SHP77 (cell line): ENCODE data around the gene RHOA.
"Not testable (repeated sequence)": the region's sequence is repeated elsewhere in the genome, so short reads cannot be mapped to it uniquely, and the experiment has no call there.

Experiments used
- DNase-seq, 2 experiments: peaks; one replicate each; lab custom pipeline; 2025; lab: John Stamatoyannopoulos, UW

The RHOA gene

DNA sequence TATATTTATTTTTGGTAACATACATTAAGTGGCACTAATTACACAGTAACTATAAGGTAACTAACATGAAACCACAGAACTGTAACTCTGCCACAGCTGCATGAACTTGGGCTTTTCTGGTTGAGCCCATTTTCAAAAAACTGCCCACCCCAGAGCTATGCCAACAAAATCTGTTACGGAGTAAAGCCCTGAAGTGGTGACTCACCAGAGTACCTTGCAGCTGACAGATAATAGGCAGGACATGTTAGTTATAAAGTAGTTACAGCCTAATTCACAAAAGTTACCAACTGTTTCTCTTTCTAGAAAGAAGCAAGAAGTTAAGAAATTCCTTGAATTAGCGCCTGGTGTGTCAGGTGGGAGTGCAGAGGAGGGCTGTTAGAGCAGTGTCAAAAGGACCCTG is 52.2 kb downstream of the RHOA start:
- DNase-seq: no peak

DNA sequence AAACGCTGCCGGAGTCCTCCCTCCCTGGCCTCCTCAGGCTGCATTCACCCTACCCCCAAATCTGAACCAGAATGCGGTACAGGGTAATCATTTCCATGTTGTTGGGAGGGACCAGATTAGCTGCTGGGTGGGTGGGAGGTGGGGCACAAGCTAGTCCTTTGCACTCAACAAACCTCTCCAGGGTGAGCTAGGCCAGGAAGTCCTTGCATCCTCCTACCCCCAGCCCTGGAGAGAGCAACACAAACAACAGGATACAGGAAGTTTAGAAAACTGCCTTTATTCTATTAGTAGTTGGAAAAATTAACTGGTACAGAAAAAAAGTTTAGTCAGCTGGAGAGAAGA is 52.9 kb downstream of the RHOA start:
- peak in 1 of 2 experiments; percentile 57 for DNase-seq

DNA sequence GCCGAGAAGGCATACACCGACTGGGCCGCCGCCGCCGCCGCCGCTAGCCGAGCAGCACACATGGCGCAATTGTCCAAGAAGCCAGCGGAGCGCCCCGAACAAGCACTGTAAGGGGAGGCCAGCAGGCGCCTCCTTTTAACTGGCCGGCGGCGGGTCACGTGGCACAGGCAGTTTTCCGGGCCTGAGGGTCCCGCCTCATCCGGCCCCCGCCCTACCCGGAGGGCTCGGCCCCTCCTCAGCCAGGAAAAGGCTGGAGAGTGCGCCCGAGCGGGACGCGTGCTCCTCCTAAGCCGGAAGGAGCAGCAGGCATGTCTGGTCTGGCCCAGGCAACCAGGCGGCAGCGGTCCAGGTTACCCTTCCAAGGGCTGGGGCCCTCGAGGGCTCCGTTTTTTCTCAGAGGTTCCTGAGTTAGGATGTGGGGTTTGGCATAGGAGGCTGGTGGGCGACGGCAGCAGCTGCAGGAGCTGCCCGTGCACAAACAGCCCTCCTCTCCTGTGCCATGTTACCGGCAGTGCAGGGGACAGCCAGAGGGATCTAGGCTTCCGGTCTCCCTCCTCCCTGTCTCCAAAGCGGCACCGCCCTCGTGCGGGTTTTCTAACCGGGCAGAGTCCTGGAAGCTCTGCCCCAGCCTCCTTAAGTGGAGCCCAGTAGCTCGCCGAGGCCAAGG is 53.4 kb downstream of the RHOA start, which contains the start of gene GPX1:
Gene GPX1 (minus strand): TSS at position 137 of the 667 bp plus-strand sequence. CDS start 75 bp downstream, at position 62.
- DNase-seq: peak; percentile 94 to 96

DNA sequence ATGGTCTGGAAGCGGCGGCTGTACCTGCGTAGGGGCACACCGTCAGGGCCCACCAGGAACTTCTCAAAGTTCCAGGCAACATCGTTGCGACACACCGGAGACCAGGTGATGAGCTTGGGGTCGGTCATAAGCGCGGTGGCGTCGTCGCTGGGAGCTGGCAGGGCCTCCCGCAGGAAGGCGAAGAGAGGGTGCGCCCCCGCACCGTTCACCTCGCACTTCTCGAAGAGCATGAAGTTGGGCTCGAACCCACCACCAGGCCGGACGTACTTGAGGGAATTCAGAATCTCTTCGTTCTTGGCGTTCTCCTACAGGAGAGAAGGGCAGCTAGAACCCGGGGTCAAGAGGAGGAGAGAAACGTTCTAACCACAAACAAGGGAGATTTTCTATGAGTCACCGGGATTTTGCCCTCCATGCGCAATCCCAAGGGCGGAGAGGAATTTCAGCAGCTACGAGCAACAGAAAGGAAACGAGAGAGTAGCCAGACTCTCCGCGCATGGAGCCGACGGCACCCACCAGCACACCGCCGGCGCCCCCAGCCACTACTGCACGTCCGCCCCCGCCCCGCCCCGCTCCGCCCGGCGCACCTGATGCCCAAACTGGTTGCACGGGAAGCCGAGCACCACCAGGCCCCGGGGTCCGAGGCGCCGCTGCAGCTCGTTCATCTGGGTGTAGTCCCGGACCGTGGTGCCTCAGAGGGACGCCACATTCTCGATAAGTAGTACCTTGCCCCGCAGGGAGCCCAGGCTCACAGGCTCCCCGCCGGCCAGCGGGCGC is 54.1 kb downstream of the RHOA start:
- DNase-seq: not testable (repeated sequence)

DNA sequence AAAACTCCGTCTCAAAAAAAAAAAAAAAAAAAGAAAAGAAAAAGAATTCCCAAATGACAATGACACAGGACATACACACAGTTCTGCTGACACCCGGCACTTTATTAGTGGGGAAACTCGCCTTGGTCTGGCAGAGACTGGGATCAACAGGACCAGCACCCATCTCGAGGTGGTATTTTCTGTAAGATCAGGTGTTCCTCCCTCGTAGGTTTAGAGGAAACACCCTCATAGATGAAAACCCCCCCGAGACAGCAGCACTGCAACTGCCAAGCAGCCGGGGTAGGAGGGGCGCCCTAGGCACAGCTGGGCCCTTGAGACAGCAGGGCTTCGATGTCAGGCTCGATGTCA is 54.7 kb downstream of the RHOA start:
- DNase-seq: not testable (repeated sequence)

DNA sequence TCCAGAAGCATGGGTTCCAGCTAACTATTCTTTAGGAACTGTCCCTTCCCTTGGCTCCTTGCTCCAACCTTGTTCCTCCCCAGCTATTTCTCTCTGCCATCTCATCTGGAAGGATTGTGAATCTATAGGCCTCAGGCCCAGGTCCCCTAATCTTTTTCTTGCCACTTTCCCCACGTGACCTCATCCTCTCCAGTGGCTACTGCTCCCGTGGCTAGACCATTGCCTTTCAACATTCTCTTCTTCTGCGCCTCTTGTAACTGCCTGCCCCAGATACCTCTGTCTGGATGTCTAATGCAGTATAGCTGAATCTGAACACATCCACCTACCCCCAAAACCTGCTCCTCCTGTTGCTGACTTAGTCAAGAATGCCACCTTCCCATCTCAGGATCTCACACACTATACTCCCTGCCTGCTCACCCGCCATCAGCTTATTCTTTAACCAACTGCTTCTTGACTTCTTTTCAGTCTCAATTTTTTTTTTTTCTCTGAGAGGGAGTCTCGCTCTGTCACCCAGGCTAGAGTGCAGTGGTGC is 58.8 kb downstream of the RHOA start:
- DNase-seq: no peak

DNA sequence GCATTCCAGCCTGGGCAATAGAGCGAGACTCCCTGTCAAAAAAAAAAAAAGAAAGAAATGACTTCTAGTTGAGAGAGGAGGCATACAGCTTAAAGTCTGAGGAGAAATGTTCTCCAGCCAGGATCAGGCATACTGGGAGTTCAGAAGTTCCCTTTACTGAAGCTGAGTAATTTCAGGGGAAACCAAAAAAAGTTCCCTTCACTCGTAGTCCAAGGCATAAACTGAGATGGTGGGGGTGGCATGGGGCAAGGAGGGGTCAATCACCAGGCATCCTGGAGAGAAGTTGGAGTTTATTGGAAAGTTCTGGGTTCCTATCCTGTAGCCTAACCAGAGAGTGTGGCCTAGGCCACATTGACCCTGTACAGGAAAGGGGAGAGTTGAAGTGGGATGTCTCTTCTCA is 59.5 kb downstream of the RHOA start:
- no peak for DNase-seq

DNA sequence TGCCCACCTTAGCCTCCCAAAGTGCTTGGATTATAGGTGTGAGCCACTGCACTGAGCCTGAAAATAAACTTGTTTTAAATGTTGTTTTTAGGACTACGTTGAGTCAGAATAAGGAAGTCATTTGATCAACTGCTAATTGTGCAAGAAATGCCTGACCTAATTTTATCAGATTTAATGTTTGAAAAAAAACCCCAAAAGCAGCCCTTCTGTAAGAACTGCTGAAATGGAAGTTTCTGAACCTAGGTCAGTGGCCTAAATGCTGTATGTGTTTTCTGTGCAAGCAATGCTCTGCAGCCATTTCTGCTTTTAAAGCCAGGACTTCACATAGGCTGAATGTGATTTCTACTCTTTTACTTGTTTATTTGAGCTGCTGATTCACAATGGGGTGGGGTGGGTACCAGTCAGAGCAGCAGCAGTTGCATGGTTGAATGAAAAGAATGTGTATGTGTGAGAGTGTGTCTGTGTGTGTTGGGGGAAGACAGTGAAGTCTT is 60.2 kb downstream of the RHOA start:
- no peak for DNase-seq

DNA sequence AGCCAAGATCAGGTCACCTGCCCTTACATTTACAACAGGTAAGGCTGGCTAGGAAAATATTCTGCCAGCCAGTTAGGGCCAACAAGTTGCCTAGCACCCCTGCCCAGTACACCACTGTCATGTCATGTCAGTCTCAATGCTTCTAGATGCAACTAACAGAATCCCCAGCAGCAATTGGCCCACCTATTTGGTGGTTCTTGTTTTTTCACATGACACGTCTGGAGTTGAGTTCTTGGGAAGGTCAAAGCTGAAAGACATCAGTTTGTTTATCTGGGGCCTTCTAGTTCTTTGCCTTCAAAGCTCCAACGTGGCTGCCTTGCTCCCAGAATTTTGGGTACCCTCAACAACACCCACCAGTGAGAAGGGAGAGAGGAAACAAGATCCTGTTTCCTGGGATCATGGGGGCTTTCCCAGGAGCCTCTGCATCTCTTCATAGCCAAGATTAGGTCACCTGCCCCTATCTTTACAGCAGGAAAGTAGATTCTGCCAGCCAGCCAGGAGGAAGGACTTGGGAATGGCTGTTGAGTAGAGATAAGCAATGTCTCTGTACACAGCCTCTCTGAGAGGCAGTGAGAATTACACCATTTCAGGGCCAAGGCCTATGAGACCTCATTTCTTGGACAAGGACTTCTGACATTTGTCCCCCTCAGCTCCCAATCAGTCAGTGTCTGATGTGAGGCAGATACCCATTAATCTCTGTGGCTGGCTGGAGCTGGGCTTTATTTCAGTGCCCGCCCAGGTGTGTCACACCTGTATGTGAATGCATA is 62.2 kb downstream of the RHOA start:
- DNase-seq: no peak

DNA sequence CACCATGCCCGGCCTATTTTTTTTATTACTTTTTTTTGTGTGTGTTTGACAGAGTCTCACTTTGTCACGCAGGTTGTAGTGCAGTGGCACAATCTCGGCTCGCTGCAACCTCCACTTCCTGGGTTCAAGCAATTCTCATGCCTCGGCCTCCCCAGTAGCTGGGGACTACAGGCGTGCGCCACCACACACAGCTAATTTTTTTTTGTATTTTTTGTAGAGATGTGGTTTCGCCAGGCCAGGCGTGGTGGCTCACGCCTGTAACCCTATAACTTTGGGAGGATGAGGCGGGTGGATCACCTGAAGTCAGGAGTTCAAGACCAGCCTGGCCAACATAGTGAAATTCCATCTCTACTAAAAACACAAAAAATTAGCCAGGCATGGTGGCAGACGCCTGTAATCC is 63.4 kb downstream of the RHOA start:
- DNase-seq: not testable (repeated sequence)

DNA sequence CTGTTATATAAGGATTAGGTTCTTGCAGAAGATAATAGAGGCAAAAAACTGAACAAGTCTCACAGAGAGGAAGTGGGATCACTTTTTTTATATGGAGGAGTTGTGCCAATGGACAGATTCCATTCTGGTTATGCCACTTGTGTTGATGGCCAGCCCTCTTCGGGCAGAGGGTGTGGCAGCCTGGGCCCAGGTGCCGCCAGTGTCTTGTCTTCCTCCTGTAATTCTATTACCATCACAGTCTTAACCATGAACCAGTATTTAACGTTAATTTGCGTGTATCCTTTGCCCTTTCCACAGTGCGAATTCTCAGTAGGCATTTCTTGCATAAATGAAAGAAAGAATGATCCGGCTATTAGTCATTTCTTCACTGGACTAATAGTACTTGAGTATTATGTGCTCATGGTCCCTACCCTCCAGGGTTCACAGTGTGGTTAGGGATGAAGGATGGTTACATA is 65.0 kb downstream of the RHOA start:
- no peak for DNase-seq

DNA sequence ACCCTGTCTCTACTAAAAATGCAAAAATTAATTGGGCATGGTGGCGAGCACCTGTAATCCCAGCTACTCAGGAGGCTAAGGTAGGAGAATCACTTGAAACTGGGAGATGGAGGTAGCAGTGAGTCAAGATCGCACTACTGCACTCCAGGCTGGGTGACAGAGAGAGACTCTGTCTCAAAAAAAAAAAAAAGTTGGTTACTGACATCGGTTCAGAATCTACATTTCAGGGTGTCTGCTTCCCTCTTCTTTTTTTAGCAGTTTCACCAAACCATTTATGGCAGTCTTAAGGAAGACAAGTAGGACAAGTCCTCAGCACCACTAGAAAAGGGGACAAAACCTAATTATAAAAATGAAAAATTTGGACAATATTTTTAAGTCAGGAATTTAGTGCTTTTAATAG is 68.6 kb downstream of the RHOA start:
- no peak for DNase-seq

DNA sequence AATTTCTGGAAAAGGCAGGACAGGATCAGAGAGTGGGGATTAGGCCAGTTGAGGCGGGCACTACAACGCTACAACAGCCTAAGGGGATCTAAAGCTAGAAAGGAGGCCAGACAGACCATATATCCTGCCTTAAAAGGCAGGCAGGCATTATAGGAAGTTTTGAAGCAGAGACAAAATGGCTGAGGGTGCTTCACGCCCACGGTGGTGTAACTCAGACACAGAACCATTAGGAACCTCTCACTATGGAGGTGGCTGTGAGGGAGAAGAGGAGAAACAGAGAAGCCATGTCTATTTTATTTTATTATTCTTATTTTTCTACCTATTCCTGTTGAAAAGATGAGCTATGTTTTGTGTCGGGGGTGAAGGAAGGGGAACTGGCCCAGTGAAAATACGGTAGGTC is 69.8 kb downstream of the RHOA start:
- DNase-seq: no peak

DNA sequence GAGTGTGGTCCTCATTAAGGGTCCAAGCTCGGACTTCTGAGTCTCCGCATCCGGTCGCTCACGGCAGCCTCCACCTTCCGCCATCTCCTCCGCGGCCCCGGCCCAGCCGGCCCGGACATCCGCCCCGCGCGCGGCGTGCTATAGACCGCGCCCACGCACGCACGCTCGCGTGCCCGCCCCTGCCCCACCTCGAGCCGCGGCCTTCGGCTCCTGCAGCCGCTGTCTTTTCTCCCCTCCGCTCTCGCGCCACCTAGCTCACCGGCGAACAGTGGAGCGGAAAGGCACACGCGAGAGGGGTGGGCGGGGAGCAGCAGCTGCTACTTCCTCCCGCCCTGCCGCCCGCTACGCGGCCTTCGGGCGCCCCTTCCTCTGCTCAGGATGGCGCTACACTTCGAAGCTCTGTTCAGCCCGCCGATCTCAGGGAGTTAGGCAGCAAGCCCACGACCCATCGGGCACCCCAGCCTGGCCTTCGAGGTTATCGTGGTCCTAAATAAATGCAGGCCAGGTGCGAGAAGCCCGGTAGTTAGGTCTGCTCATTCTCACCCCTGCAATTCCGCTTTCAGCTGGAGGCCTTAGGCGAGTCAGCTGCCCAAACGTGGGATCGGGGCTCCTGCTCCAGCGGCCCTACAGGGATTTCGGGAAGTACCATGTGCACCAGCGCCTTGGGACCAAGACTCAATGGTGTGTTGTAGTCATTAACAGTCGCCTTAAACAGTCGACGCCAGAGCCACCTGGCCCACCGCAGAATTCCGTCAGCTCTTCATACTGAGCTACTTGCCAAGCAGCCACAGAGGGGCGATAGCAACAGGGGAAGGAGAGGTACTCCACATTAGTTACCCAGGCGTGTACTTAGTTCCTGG is 71.6 kb downstream of the RHOA start, which contains the start of gene USP4:
Gene USP4 (minus strand): TSS at position 113 of the 860 bp plus-strand sequence. CDS start 29 bp downstream, at position 84.
- DNase-seq: peak; percentile 92

DNA sequence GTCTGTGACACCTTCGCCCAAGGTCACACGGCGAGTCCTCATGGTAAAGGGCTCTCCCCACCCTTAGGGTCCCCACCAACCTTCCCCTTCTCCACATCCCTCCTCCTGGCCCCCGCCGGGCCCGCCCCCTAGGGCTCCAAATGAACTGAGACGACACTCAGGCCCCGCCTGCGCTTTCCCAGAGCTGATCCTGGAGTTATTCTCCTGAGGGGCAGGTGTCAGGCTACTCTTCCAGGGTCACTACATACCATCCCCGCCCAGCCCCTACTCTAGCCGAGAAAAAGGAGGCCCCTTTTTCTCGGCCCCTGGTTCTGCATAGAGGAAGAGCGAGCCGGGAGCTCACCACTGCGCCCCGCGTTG is 72.2 kb downstream of the RHOA start:
- DNase-seq: peak; percentile 46 to 61

DNA sequence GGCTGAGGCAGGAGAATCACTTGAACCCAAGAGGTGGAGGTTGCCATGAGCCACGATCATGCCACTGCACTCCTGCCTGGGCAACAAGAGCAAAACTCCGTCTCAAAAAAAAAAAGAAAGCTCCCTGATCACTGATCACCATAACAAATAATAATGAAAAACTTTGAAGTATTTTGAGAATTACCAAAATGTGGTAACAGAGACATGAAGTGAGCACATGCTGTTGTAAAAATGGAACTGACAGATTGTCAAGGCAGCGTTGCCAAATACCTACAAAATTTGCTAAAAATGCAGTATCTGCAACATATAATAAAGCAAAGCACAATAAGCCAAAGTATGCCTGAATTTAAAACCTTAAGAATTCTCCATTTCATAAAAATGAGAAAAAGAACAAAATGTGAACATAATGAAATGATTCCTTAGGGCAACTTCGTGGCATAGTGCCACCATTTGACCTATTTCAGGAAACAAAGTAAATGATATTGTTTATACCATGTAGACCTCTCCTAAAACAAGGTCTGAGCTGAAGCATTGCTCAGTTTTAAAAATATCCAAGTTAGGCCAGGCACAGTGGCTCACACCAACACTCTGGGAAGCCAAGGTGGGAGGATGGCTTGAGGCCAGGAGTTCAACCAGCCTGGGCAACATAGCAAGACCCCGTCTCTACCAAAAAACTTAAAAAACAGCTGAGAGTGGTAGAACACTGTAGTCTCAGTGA is 77.7 kb downstream of the RHOA start:
- DNase-seq: no peak

DNA sequence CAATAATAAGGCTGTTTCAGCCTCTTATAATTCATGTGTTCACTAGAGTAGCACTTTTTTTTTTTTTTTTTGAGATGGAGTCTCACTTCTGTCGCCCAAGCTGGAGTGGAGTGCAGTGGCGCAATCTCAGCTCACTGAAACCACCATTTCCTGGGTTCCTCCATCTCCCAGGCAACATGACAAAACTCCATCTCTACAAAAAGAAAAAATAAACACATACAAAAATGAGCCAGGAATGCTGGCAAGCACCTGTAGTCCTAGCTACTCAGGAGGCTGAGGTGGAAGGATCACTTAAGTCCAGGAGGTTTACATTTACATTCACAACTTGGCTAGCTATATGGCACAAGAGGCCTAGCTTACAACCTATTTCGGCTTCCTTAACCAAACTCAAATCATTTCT is 78.7 kb downstream of the RHOA start:
- no peak for DNase-seq

DNA sequence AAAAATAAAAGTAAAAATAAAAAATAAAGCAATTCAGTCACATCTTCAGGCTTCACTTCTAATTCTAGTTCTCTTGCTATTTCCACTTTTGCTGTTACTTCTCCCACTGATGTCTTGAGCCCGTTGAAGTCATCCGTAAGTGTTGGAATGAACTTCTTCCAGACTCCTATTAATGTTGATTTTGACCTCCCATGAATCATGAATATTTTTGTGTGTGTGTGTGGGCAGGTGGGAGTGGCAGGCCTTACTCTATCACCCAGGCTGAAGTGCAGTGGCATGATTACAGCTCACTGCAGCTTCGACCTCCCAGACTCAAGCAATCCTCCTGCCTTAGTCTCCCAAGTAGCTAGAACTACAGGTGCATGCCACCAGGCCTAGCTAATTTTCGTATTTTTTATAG is 82.6 kb downstream of the RHOA start:
- DNase-seq: no peak

DNA sequence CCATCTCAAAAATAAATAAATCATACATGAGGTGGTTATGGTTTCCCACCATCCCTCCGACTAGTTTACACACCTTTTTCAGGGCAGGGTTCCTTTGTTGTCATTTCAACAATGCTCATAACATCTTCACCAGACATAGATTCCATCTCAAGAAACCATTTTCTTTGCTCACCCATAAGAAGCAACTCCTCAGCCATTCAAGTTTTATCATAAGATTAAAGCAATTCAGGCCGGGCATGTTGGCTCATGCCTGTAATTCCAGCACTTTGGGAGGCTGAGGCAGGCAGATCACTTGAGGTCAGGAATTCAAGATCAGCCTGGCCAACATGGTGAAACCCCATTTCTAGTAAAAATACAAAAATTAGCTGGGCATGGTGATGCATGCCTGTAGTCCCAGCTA is 83.4 kb downstream of the RHOA start:
- DNase-seq: not testable (repeated sequence)

DNA sequence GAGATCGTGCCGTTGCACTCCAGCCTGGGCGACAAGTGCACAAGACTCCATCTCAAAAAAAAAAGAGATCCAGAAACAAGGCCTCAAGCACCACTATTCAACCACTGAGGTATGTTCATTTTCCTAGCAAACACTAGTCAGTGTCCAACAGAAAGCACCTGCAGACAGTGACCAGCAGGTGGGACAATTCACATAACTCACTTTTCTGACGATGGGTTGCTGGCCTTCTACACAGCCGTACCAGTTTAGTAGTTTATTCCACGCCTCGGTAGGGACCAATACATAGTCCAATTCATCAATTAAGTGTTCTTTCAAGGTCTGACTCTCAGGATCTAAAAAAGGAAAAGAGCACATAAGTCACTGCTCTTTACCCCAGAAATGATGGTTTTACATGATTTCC is 84.3 kb downstream of the RHOA start:
- DNase-seq: no peak

DNA sequence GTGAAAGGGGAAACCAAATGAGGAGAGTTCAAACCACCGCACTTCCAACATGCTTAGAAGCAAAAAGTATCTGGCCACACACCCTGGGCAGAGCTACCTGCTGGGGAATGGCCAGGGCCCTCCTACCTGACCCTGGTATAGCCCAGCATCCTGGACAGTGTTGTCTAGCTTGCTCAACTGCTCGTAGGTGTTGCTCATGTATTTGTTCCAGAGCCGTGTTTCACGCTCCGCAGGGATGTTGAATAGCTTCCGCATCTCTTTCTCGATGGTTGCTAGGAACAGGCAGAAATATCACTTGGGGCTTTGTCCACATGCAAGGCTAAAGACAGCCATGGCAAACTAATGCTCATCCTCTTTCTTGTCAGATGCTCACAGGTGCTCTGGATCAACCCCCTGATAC is 87.0 kb downstream of the RHOA start:
- DNase-seq: no peak
